NCI-H345 treated with DMSO at 0.1 percent for 48 hours (cell line): ENCODE data around the gene KLHDC7A.

Experiments
- DNase-seq: peaks from one replicate; lab custom pipeline; 2025; ENCODE audit not compliant: unreplicated experiment; lab: John Stamatoyannopoulos, UW

The KLHDC7A gene

GRCh38 chr1:18470671-18471355 is 9.9 kb upstream of the KLHDC7A start:
- no peak for DNase-seq

DNA sequence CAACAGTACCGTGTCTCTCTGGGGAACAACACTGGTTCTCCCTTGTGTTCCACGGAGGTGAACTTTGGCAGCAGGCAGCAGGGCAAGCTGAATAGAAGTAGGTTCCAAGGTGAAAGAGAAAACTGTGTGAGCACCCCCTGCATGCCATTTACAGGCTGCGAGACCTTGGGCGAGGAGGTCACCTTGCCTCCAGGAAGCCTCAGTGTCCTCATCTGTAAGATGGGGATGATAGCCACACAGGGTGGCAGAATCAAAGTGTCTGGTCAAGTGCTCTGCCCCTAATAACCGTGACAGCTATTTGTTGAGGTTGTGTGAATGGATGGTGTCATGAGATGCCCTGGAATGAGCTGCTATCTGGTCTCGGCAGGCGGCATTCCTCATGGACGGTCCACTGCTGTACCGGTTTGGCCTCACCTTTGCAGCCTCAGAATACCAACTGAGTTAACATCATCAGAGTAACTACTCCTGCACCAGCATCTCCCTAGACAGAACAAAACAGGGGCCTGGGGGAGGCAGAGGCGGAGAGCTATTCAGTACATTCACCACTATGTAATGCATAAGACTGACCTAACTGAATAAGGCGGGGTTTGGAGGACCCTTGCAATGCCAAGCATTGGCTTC is 7.4 kb upstream of the KLHDC7A start:
- no peak for DNase-seq

DNA sequence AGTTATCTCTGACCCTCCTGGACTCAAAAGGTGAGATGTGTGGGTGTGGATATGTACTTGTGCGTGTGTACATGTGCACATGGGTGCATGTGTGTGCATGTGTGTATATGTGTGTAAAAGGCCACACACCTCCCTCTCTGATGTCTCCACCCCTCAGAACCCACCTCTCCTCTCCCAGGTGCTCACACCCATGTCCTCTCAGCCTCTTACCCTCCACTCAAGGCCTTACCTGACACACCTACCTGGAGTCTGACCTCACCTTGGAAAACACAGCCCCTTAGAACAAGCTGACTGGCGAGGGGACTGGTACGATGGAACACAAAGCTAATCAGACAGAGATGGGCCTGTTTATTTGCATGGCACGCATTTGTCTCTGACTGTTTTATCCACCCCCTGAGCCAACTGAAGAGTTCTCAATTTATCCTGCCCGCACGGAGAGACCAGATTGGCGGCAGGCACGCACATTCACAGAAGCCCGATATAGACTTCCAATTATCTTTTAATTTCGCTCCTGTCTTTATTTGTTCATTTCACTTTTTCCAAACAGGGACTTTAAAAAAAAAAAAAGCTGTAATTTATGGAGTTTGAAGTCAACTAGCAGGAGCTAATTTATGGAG is 6.1 kb upstream of the KLHDC7A start:
- no peak for DNase-seq

GRCh38 chr1:18475234-18475905 is 5.4 kb upstream of the KLHDC7A start:
- DNase-seq: no peak

- DNase-seq: no peak
These were observed 1.3 kb upstream of the KLHDC7A start for GRCh38 chr1:18479454-18479853.

DNA sequence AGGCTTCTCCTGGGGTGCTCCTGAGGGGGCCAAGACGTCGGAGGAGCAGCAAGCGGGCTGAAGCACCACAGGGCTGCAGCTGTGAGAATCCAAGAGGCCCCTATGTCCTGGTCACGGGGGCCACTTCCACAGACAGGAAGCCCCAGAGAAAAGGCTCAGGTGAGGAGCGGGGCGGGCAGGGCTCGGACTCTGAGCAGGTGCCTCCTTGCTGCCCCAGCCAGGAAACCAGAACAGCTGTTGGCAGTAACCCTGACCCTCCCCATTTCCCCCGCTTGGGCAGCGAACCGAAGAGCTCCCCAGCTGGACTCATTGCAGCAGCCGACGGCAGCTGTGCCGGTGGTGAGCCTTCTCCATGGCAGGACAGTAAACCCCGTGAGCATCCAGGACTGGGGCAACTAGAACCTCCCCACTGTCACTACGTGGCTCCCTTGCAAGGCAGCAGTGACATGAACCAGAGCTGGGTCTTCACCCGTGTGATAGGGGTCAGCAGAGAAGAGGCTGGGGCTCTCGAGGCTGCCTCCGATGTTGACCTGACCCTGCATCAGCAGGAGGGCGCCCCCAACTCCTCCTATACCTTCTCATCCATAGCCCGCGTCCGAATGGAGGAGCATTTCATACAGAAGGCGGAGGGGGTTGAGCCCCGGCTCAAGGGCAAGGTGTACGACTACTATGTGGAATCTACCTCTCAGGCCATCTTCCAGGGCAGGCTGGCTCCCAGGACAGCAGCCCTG is 625 bp downstream of the KLHDC7A start:
- no peak for DNase-seq

DNA sequence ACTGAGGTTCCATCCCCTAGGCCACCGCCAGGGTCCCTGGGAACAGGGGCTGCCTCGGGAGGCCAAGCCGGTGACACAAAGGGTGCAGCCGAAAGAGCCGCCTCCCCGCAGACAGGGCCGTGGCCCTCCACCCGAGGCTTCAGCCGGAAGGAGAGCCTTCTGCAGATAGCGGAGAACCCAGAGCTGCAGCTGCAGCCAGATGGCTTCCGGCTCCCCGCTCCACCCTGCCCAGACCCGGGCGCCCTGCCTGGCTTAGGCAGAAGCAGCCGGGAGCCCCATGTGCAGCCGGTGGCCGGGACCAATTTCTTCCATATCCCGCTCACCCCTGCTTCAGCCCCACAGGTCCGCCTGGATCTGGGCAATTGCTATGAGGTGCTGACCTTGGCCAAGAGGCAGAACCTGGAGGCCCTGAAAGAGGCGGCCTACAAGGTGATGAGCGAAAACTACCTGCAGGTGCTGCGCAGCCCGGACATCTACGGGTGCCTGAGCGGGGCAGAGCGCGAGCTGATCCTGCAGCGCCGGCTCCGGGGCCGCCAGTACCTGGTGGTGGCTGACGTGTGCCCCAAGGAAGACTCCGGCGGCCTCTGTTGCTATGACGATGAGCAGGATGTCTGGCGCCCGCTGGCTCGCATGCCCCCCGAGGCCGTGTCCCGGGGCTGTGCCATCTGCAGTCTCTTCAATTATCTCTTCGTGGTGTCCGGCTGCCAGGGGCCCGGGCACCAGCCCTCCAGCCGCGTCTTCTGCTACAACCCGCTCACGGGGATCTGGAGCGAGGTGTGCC is 1.4 kb downstream of the KLHDC7A start:
- no peak for DNase-seq

DNA sequence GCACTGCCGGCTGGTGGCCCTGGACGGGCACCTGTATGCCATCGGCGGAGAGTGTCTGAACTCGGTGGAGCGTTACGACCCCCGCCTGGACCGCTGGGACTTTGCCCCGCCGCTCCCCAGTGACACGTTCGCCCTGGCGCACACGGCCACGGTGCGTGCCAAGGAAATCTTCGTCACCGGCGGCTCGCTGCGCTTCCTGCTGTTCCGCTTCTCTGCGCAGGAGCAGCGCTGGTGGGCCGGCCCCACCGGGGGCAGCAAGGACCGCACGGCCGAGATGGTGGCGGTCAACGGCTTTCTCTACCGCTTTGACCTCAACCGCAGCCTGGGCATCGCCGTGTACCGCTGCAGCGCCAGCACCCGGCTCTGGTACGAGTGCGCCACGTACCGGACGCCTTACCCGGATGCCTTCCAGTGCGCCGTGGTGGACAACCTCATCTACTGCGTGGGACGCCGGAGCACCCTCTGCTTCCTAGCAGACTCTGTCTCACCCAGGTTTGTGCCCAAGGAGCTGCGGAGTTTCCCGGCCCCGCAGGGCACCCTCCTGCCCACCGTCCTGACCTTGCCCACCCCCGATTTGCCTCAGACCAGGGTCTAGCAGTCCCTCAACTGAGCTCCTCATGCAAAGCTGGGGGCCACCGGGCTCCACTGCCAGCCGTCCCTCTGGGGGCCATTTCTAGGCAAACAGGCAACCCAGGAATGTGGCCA is 2.1 kb downstream of the KLHDC7A start:
- DNase-seq: no peak

DNA sequence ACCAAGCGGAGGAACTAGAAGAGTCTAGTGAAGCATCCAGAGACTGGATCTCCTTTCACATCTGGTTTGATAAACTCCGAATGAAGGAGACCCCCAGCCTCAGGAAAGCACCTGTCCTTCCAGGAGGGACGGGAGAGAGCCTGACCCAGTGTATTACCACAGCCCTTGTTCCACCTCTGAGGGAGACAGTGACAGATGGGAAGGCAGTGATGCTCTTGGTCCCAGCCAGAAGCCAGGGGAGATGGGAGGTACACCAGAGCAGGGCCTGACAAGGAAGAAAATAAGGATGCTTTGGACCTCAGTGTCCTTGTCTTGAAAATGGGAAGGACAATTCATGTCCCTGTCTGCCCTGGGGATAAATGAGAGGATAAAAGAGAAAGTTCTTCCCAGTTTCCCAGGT is 3.5 kb downstream of the KLHDC7A start:
- DNase-seq: no peak

- DNase-seq: no peak
These were observed 4.0 kb downstream of the KLHDC7A start for GRCh38 chr1:18484721-18485120.

DNA sequence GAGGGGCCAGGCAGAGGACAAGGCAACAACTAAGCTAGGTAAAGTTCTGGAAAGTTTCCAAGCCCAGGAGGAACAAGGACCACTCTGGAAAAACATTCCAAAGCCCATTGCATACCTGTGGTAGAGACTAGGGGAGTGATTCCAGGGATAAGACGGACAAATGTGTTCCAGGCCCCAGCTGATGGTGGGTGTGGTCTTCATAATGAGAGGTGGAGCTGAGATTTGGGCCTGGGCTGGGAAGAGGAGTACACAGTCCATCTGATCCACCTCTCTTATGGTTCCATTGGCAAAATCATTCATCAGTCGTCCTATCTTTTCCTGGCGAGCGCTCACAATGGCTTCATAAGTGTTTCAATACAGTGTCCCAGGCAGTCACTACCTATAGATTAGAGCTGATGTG is 4.5 kb downstream of the KLHDC7A start:
- DNase-seq: no peak

DNA sequence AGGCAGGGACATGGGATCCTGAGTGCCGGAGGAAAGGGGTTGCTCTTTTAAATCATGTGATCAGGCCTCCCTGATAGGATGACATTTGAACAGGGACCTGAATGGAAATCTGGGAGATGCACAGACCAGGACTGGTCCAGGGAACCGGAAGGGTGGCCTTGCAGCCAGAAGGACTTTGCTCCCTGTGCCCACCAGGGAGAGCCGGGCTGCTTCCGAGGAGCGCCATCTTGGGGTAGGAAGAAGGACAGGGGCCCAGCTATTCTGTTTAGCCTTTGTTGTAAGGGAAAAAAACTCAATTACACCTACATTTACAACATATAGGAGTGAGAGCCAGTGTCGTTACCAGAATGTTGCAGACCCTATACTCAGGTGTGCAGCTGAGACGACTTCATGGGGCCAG is 5.5 kb downstream of the KLHDC7A start:
- no peak for DNase-seq

DNA sequence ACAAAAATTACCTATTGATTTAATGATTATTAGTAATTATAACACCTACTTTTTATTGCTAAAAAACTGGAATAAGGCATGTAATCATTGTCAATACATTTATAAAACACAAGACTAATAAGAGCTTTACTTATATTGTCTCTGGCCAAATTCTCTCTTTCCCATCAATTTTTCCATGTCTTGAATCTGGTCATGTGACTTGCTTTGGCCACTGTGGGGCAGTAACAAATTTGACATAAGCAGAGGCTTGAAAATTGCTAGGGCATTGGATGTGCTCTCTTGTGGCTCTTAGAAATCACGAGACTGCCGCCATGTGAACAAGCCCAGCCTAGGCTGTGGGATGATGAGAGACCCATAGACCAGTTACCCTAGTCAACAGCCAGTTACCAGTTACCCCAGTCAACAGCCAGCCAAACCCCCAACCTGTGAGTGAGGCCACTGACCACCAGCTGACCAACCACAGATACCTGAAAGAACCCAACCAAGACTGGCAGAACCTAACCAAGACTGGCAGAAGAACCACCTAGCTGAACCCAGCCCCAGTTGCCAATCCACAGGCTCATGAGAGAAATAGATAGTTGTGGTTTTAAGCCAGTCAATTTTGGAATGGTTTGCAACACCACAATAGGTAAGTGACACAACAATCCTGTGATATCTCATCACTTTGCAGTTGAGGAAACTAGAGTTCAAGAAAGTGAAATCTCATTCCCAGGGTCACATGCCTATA is 8.8 kb downstream of the KLHDC7A start:
- no peak for DNase-seq

DNA sequence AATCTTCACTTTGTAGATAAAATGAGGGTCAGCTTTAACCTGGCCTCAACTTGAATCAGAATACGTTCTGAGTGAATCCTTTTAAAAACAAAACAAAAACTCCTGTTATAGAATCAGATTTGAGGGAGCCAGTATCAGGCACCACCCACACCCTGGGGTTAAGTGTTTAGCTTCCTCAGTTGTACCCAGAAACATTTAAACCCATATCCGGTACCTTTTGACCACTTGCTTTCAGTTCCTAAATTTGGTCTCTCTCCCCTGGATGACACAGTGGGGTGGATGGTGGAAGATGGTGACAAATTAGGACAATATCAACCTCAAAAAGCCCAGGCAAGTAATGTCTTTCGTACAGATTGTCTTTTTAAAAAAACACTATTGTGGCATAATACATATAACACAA is 10.4 kb downstream of the KLHDC7A start:
- no peak for DNase-seq

- no peak for DNase-seq
These were observed 13.6 kb downstream of the KLHDC7A start for GRCh38 chr1:18494304-18494703.

- DNase-seq: no peak
These were observed 14.9 kb downstream of the KLHDC7A start for GRCh38 chr1:18495635-18496034.

- no peak for DNase-seq
These were observed 15.3 kb downstream of the KLHDC7A start for GRCh38 chr1:18496056-18496455.

- DNase-seq: no peak
These were observed 15.9 kb downstream of the KLHDC7A start for GRCh38 chr1:18496497-18497235.

GRCh38 chr1:18501833-18502232 is 21.1 kb downstream of the KLHDC7A start:
- no peak for DNase-seq
